ENCODE results near the gene TUBA1C. TPM values are rescaled to one million over a fixed set of nuclear protein-coding genes. Genes with fewer than 3 reads are reported as not detected.
A peak's percentile ranks its signal among the peaks of the same experiment; 100 is the strongest.
"Not testable (repeated sequence)": the region's sequence is repeated elsewhere in the genome, so short reads cannot be mapped to it uniquely, and the experiment has no call there.

Gene TUBA1C
- total and polyA plus RNA-seq, 2 donors from 2014 or later = 149 to 204 TPM

DNA sequence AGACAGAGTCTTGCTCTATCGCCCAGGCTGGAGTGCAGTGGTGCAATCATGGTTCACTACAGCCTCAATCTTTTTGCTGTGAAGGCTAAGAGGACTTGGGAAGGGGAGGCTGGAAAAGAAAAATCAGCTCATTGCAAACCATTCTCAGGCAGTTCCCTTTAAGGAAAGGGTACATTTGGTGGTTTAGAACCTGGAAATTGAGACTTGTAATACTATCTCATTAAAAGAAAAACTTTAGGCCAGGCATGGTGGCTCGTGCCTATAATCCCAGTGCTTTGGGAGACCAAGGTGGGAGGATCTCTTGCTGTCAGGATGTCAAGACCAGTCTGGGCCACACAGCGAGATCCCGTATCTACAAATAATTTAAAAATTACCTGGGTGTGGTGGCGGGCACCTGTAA lies 21.3 kb upstream of the TUBA1C start:
- Histone ChIP-seq H3K4me1 (ENCODE audit: control insufficient read depth in 2 of 3, insufficient read depth in 2 of 3, low read depth in 1 of 3, low read length in 3 of 3) (no peaks in the 10 kb centered on the region), H3K4me3 (ENCODE audit: low read length in 3 of 3) (no peak overlapping the region), H3K9ac (ENCODE audit: low read length in 3 of 3) (no peak overlapping the region), H3K9me3 (ENCODE audit: control insufficient read depth in 2 of 3, insufficient read depth in 1 of 3, low read length in 3 of 3) (no peaks in the 10 kb centered on the region), H3K27me3 (ENCODE audit: control insufficient read depth, insufficient read depth, low read length) (no peaks in the 10 kb centered on the region), H3K27ac (ENCODE audit: low read depth in 2 of 2, low read length in 2 of 2) (no peak overlapping the region), H3K36me3 (ENCODE audit: control insufficient read depth in 2 of 3, insufficient read depth in 3 of 3, low read length in 3 of 3) (no peaks in the 10 kb centered on the region)
- intact Hi-C loops (cut with DNase I) = no loop called here
- no peak for DNase-seq
- TF ChIP-seq, protein P1, sequence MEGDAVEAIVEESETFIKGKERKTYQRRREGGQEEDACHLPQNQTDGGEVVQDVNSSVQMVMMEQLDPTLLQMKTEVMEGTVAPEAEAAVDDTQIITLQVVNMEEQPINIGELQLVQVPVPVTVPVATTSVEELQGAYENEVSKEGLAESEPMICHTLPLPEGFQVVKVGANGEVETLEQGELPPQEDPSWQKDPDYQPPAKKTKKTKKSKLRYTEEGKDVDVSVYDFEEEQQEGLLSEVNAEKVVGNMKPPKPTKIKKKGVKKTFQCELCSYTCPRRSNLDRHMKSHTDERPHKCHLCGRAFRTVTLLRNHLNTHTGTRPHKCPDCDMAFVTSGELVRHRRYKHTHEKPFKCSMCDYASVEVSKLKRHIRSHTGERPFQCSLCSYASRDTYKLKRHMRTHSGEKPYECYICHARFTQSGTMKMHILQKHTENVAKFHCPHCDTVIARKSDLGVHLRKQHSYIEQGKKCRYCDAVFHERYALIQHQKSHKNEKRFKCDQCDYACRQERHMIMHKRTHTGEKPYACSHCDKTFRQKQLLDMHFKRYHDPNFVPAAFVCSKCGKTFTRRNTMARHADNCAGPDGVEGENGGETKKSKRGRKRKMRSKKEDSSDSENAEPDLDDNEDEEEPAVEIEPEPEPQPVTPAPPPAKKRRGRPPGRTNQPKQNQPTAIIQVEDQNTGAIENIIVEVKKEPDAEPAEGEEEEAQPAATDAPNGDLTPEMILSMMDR (IDR thresholded peaks at IDR 0.05; ENCODE audit: borderline replicate concordance, extremely low read depth, insufficient read depth) = no peak
- FAIRE-seq = no peak

- Histone ChIP-seq H3K4me3 (ENCODE audit: low read length in 3 of 3) (no peak overlapping the region), H3K9ac (ENCODE audit: low read length in 3 of 3) (no peak overlapping the region), H3K9me3 (ENCODE audit: control insufficient read depth in 2 of 3, insufficient read depth in 1 of 3, low read length in 3 of 3) (no peaks in the 10 kb centered on the region), H3K27ac (ENCODE audit: low read depth in 2 of 2, low read length in 2 of 2) (no peak overlapping the region), H3K27me3 (ENCODE audit: control insufficient read depth, insufficient read depth, low read length) (no peaks in the 10 kb centered on the region), H3K36me3 (ENCODE audit: control insufficient read depth in 2 of 3, insufficient read depth in 3 of 3, low read length in 3 of 3) (no peaks in the 10 kb centered on the region), H3K4me1 (ENCODE audit: control insufficient read depth in 2 of 3, insufficient read depth in 2 of 3, low read depth in 1 of 3, low read length in 3 of 3) (no peaks in the 10 kb centered on the region)
- FAIRE-seq (no peak), DNase-seq (no peak)
- TF ChIP-seq, protein P1 (IDR thresholded peaks at IDR 0.05; ENCODE audit: borderline replicate concordance, extremely low read depth, insufficient read depth) = no peak
- intact Hi-C loops (cut with DNase I) = no loop called here
These were observed 20.7 kb upstream of the TUBA1C start for GRCh38 chr12:49244176-49244575.

GRCh38 chr12:49251357-49251756 lies 13.5 kb upstream of the TUBA1C start:
- FAIRE-seq = no peak
- TF ChIP-seq, protein P1 (IDR thresholded peaks at IDR 0.05; ENCODE audit: borderline replicate concordance, extremely low read depth, insufficient read depth) = no peak

GRCh38 chr12:49253033-49253623 lies 11.8 kb upstream of the TUBA1C start:
- TF ChIP-seq, protein P1 (IDR thresholded peaks at IDR 0.05; ENCODE audit: borderline replicate concordance, extremely low read depth, insufficient read depth) = no peak
- peak overlapping the region in 1 of 2 donors; percentile 77 for H3K27ac ChIP-seq (ENCODE audit: low read depth in 2 of 2, low read length in 2 of 2)
- intact Hi-C loops (cut with DNase I) = no loop called here

More at GRCh38 chr12:49251357-49251756, 13.5 kb upstream of the TUBA1C start:
- Histone ChIP-seq H3K36me3 (ENCODE audit: control insufficient read depth in 2 of 3, insufficient read depth in 3 of 3, low read length in 3 of 3) (no peaks in the 10 kb centered on the region), H3K4me1 (ENCODE audit: control insufficient read depth in 2 of 3, insufficient read depth in 2 of 3, low read depth in 1 of 3, low read length in 3 of 3) (no peaks in the 10 kb centered on the region), H3K4me3 (ENCODE audit: low read length in 3 of 3) (no peak overlapping the region), H3K9me3 (ENCODE audit: control insufficient read depth in 2 of 3, insufficient read depth in 1 of 3, low read length in 3 of 3) (no peaks in the 10 kb centered on the region), H3K27me3 (ENCODE audit: control insufficient read depth, insufficient read depth, low read length) (no peaks in the 10 kb centered on the region), H3K27ac (ENCODE audit: low read depth in 2 of 2, low read length in 2 of 2) (no peak overlapping the region), H3K9ac (ENCODE audit: low read length in 3 of 3) (no peak overlapping the region)
- intact Hi-C loops (cut with DNase I) = no loop called here
- no peak for DNase-seq

DNA sequence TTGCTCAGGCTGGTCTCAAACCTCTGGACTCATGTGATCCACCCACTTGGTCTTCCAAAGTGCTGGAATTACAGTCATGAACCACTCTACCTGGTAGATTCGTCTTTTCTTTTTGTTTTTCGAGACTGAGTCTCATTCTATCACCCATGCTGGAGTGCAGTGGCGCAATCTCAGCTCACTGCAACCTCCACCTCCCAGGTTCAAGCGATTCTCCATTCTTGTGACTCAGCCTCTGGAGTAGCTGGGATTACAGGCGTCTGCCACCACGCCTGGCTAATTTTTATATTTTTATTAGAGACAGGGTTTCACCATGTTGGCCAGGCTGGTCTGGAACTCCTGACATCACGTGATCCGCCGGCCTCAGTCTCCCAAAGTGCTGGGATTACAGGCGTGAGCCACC lies 9.4 kb upstream of the TUBA1C start:
- H3K27me3 ChIP-seq (ENCODE audit: control insufficient read depth, insufficient read depth, low read length); H3K4me1 ChIP-seq (ENCODE audit: control insufficient read depth in 2 of 3, insufficient read depth in 2 of 3, low read depth in 1 of 3, low read length in 3 of 3); FAIRE-seq; H3K4me3 ChIP-seq (ENCODE audit: low read length in 3 of 3); H3K36me3 ChIP-seq (ENCODE audit: control insufficient read depth in 2 of 3, insufficient read depth in 3 of 3, low read length in 3 of 3); H3K27ac ChIP-seq (ENCODE audit: low read depth in 2 of 2, low read length in 2 of 2); intact Hi-C loops (cut with DNase I); DNase-seq; H3K9me3 ChIP-seq (ENCODE audit: control insufficient read depth in 2 of 3, insufficient read depth in 1 of 3, low read length in 3 of 3); H3K9ac ChIP-seq (ENCODE audit: low read length in 3 of 3): not testable (repeated sequence)

More at GRCh38 chr12:49253033-49253623, 11.8 kb upstream of the TUBA1C start:
- H3K4me3 ChIP-seq (ENCODE audit: low read length in 3 of 3) = no peak overlapping the region
- H3K9ac ChIP-seq (ENCODE audit: low read length in 3 of 3) = no peak overlapping the region
- no peaks in the 10 kb centered on the region for H3K27me3 ChIP-seq (ENCODE audit: control insufficient read depth, insufficient read depth, low read length)
- no peaks in the 10 kb centered on the region for H3K36me3 ChIP-seq (ENCODE audit: control insufficient read depth in 2 of 3, insufficient read depth in 3 of 3, low read length in 3 of 3)
- no peaks in the 10 kb centered on the region for H3K9me3 ChIP-seq (ENCODE audit: control insufficient read depth in 2 of 3, insufficient read depth in 1 of 3, low read length in 3 of 3)
- no peaks in the 10 kb centered on the region for H3K4me1 ChIP-seq (ENCODE audit: control insufficient read depth in 2 of 3, insufficient read depth in 2 of 3, low read depth in 1 of 3, low read length in 3 of 3)
- DNase-seq (peak in 3 of 5 donors; percentile 62 to 75 (median 75)), FAIRE-seq (no peak)

All from kidney (tissue), 14 donors.